HCT116 (cell line): Measurements from ENCODE around the gene FLNB. TPM values are rescaled to one million over a fixed set of nuclear protein-coding genes. Genes with fewer than 3 reads are reported as not detected.

Experiments
- ATAC-seq: fragments of 200-7000 bp; cut with Tn5 transposase; 2 replicates; pipeline ENCODE4 v1.9.1; 2020; ENCODE audit warnings: mild to moderate bottlenecking, moderate library complexity
- BruUV-seq: library from RNA; stranded (reverse); fragments of 400-500 nt; replicated peaks from 2 replicates; lab custom pipeline; 2021; lab: Mats Ljungman, UMichigan
- CTCF ChIA-PET: fragments of 300-600 bp; sonication (Branson Sonifier 250); formaldehyde crosslinking; loops from one replicate; lab custom pipeline; 2021; ENCODE audit warnings: antibody characterized with exemption; lab: Charles Lee
- POLR2A ChIA-PET: fragments of 300-600, 350-600 bp; sonication (Branson Sonifier 250); formaldehyde crosslinking; loops from one replicate; lab custom pipeline; 2021; ENCODE audit warnings: antibody characterized with exemption; lab: Charles Lee
- RAD21 ChIA-PET, 2 experiments: fragments of 300-600 bp; sonication (Branson Sonifier 250); formaldehyde crosslinking; loops; one replicate each; lab custom pipeline; 2023; ENCODE audit warnings: low total read pairs in 2 of 2; ENCODE audit not compliant: uncharacterized antibody in 2 of 2, unreplicated experiment in 2 of 2, low non-redundant PET in 1 of 2; lab: Charles Lee
- DNase-seq: peaks from one replicate; pipeline ENCODE4 v3.0.0-alpha.2; 2010; ENCODE audit warnings: low read depth, low spot score
- H2AFZ ChIP-seq: fragments of 200-600 bp; shearing (Covaris generic), sonication (generic); 2 replicates; pipeline ENCODE4 v1.6.1; 2017; ENCODE audit warnings: low read depth, mixed run types, mixed read lengths, antibody characterized with exemption, low read length; ENCODE audit not compliant: poor library complexity, severe bottlenecking
- H3K27ac ChIP-seq: 2 replicates; pipeline ENCODE4 v1.5.1; 2012; ENCODE audit warnings: low read depth, low read length
- H3K27me3 ChIP-seq: fragments of 200-600 bp; sonication (generic); 2 replicates; pipeline ENCODE4 v1.6.1; 2016; ENCODE audit warnings: mixed run types, low read length, mixed read lengths; ENCODE audit not compliant: insufficient read depth
- H3K36me3 ChIP-seq, 2 experiments: fragments of 200-500 bp in 1 of 2; fragments of 200-600 bp in 1 of 2; sonication (Bioruptor generic) in 1 of 2; sonication (generic) in 1 of 2; 2 replicates each; pipeline versions ENCODE4 v1.5.1 to v1.6.1; 2014 to 2016; ENCODE audit warnings: low read length in 2 of 2, inconsistent platforms in 1 of 2, mixed read lengths in 1 of 2, mixed run types in 1 of 2; ENCODE audit not compliant: insufficient read depth in 2 of 2, control insufficient read depth in 1 of 2
- H3K4me1 ChIP-seq, 2 experiments: fragments of 200-600 bp in 1 of 2; sonication (generic) in 1 of 2; 2 replicates each; pipeline versions ENCODE4 v1.5.1 to v1.6.1; 2012 to 2017; ENCODE audit warnings: low read length in 2 of 2, inconsistent platforms in 1 of 2, mild to moderate bottlenecking in 1 of 2, mixed read lengths in 1 of 2, mixed run types in 1 of 2, moderate library complexity in 1 of 2; ENCODE audit not compliant: insufficient read depth in 2 of 2, control insufficient read depth in 1 of 2
- H3K4me2 ChIP-seq: fragments of 200-600 bp; sonication (generic); 2 replicates; pipeline ENCODE4 v1.6.1; 2017; ENCODE audit warnings: mixed run types, low read length, mixed read lengths
- H3K4me3 ChIP-seq, 2 experiments: fragments of 200-600 bp in 1 of 2; sonication (generic) in 1 of 2; replicated peaks in 1 of 2; 2 replicates each; pipeline ENCODE4 v1.5.1; 2011 to 2016; ENCODE audit warnings: low read length in 2 of 2, control low read depth in 1 of 2, low read depth in 1 of 2, mild to moderate bottlenecking in 1 of 2, mixed read lengths in 1 of 2, mixed run types in 1 of 2
- H3K79me2 ChIP-seq: fragments of 200-600 bp; sonication (generic); 2 replicates; pipeline ENCODE4 v1.6.1; 2017; ENCODE audit warnings: mild to moderate bottlenecking, mixed run types, low read length, moderate library complexity, mixed read lengths; ENCODE audit not compliant: insufficient read depth
- H3K9ac ChIP-seq: fragments of 200-600 bp; sonication (generic); 2 replicates; pipeline ENCODE4 v1.6.1; 2016; ENCODE audit warnings: low read length, mixed read lengths
- H3K9me2 ChIP-seq: fragments of 200-600 bp; sonication (generic), shearing (Covaris generic); 2 replicates; pipeline ENCODE4 v1.6.1; 2017; ENCODE audit warnings: mixed run types, mild to moderate bottlenecking, moderate library complexity; ENCODE audit not compliant: insufficient read depth
- H3K9me3 ChIP-seq, 2 experiments: fragments of 200-500 bp in 1 of 2; fragments of 200-600 bp in 1 of 2; sonication (Bioruptor generic) in 1 of 2; sonication (generic) in 1 of 2; 2 replicates each; pipeline ENCODE4 v1.6.1; 2014 to 2017; ENCODE audit warnings: low read length in 2 of 2, mixed read lengths in 2 of 2, inconsistent platforms in 1 of 2, low read depth in 1 of 2, mild to moderate bottlenecking in 1 of 2, mixed run types in 1 of 2, moderate library complexity in 1 of 2; ENCODE audit not compliant: control insufficient read depth in 1 of 2, insufficient read depth in 1 of 2
- H4K20me1 ChIP-seq: fragments of 200-600 bp; sonication (generic), shearing (Covaris generic); 2 replicates; pipeline ENCODE4 v1.6.1; 2017; ENCODE audit warnings: mixed run types, mild to moderate bottlenecking, moderate library complexity; ENCODE audit not compliant: insufficient read depth
- ATF3 ChIP-seq: IDR thresholded peaks from 2 replicates; pipeline ENCODE4 v1.6.1; 2012
- CEBPB ChIP-seq: IDR thresholded peaks from 2 replicates; pipeline ENCODE4 v1.6.1; 2012; ENCODE audit warnings: low read depth
- EGR1 ChIP-seq: IDR thresholded peaks from 2 replicates; pipeline ENCODE4 v1.6.1; 2012; ENCODE audit warnings: low read depth
- EZH2 ChIP-seq: fragments of 200-600 bp; sonication (generic); IDR thresholded peaks from 2 replicates; pipeline ENCODE4 v1.6.1; 2017; ENCODE audit warnings: antibody characterized with exemption, mixed run types
- POLR2A ChIP-seq: IDR thresholded peaks from 2 replicates; pipeline ENCODE4 v1.7.0; 2011; ENCODE audit warnings: borderline replicate concordance; ENCODE audit not compliant: insufficient read depth, insufficient read length; ENCODE audit errors: extremely low read depth
- RAD21 ChIP-seq: IDR thresholded peaks from 2 replicates; pipeline ENCODE4 v1.6.1; 2012; ENCODE audit warnings: low read depth, mild to moderate bottlenecking
- SIN3A ChIP-seq: IDR thresholded peaks from 2 replicates; pipeline ENCODE4 v1.6.1; 2012; ENCODE audit warnings: low read depth
- SRF ChIP-seq: IDR thresholded peaks from 2 replicates; pipeline ENCODE4 v1.6.1; 2012; ENCODE audit warnings: low read depth
- TCF7L2 ChIP-seq: IDR thresholded peaks from 2 replicates; pipeline ENCODE4 v1.7.0; 2011; ENCODE audit warnings: borderline replicate concordance, inconsistent platforms; ENCODE audit not compliant: insufficient read depth, insufficient read length; ENCODE audit errors: extremely low read depth
- ZNF274 ChIP-seq: fragments of 200-500 bp; sonication (Bioruptor generic); IDR thresholded peaks from 2 replicates; pipeline ENCODE4 v1.6.1; 2014; ENCODE audit warnings: mild to moderate bottlenecking, low read depth, low read length, inconsistent platforms
- intact Hi-C: fragments of 100-400 bp; cut with micrococcal nuclease; formaldehyde crosslinking; loops from 2 replicates; pipeline ENCODE4 v1.10.0; 2022
- total RNA-seq: library from RNA; stranded (reverse); gene quantifications from one replicate; pipeline ENCODE4 v1.2.1, GENCODE V29; 2021; ENCODE audit not compliant: unreplicated experiment
- TF ChIP-seq, protein P1 (sequence below): IDR thresholded peaks from 2 replicates; pipeline ENCODE4 v1.6.1; 2012; ENCODE audit warnings: low read depth

Gene FLNB
- total RNA-seq, 1 experiment from 2014 or later = 116 TPM

DNA sequence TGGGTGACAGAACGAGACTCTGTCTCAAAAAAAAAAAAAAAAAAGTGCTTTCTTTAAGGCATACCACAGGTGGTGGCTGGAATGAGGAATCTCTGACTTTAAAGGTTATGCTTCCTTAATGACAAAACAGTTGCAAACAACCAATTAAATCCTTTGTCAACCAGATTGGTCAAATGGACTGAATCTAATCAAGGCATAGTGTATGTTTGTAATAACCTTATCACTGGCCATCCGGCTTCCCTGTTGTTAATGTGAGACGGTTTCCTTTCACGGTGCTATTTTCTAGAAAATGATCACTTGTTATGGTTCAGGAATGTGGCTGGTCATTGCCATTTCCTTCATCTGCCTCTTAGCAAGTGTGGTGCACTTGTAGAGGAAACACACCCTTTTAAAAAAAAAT is 75.9 kb downstream of the FLNB start:
- H3K4me1 ChIP-seq = peaks cover 0 to 6% of the 10 kb centered on the region in 2 experiments; a peak in 1 of 4 replicates
- no peak overlapping the region for H3K27ac ChIP-seq
- H3K9me3 ChIP-seq = no peaks in the 10 kb centered on the region
- no peaks in the 10 kb centered on the region for H3K27me3 ChIP-seq
- CTCF ChIA-PET = no interaction called here
- POLR2A ChIA-PET = no interaction called here
- DNase-seq (no peak), ATAC-seq (no peak)
- H3K4me3 ChIP-seq = no peak overlapping the region
- RAD21 ChIA-PET = no interaction called here
- peaks cover 0 to 13% of the 10 kb centered on the region in 2 experiments; a peak in 1 of 4 replicates for H3K36me3 ChIP-seq
- no TSS peak for BruUV-seq
- no peak for TF ChIP-seq EGR1
- no peak for TF ChIP-seq SIN3A
- TF ChIP-seq, protein P1, sequence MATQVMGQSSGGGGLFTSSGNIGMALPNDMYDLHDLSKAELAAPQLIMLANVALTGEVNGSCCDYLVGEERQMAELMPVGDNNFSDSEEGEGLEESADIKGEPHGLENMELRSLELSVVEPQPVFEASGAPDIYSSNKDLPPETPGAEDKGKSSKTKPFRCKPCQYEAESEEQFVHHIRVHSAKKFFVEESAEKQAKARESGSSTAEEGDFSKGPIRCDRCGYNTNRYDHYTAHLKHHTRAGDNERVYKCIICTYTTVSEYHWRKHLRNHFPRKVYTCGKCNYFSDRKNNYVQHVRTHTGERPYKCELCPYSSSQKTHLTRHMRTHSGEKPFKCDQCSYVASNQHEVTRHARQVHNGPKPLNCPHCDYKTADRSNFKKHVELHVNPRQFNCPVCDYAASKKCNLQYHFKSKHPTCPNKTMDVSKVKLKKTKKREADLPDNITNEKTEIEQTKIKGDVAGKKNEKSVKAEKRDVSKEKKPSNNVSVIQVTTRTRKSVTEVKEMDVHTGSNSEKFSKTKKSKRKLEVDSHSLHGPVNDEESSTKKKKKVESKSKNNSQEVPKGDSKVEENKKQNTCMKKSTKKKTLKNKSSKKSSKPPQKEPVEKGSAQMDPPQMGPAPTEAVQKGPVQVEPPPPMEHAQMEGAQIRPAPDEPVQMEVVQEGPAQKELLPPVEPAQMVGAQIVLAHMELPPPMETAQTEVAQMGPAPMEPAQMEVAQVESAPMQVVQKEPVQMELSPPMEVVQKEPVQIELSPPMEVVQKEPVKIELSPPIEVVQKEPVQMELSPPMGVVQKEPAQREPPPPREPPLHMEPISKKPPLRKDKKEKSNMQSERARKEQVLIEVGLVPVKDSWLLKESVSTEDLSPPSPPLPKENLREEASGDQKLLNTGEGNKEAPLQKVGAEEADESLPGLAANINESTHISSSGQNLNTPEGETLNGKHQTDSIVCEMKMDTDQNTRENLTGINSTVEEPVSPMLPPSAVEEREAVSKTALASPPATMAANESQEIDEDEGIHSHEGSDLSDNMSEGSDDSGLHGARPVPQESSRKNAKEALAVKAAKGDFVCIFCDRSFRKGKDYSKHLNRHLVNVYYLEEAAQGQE = no peak
- no peak for TF ChIP-seq ZNF274
- TF ChIP-seq EZH2 = no peak
- no peak for TF ChIP-seq ATF3
- TF ChIP-seq POLR2A = no peak
- no peak for TF ChIP-seq SRF
- TF ChIP-seq RAD21 = no peak
- TF ChIP-seq TCF7L2 = no peak
- no peak for TF ChIP-seq CEBPB
- TF ChIP-seq, all 23 proteins: peak for 0
- no peaks in the 10 kb centered on the region for H3K9me2 ChIP-seq
- H3K9ac ChIP-seq = no peak overlapping the region
- H2AFZ ChIP-seq = no peak overlapping the region
- intact Hi-C loops = no loop called here
- no peaks in the 10 kb centered on the region for H4K20me1 ChIP-seq
- peaks cover 9% of the 10 kb centered on the region for H3K79me2 ChIP-seq
- H3K4me2 ChIP-seq = no peak overlapping the region
